ENCODE measurements around the gene TMEM98.
"Not testable (repeated sequence)": the region's sequence is repeated elsewhere in the genome, so short reads cannot be mapped to it uniquely, and the experiment has no call there.

The TMEM98 gene

DNA sequence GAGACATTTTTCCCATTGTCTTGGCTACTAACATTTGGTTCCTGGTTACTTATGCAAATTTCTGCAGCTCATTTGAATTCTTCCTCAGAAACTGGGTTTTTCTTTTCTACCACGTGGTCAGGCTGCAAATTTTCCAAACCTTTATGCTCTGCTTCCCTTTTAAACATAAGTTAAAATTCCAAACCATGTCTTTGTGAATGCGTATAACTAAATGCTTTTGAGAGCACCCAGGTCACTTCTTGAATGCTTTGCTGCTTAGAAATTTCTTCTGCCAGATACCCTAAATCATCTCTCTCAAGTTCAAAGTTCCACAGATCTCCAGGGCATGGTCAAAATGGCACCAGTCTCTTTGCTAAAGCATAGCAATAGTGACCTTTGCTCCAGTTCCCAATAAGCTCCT is 59.9 kb downstream of the TMEM98 start:
- DNase-seq, result not testable (repeated sequence)

DNA sequence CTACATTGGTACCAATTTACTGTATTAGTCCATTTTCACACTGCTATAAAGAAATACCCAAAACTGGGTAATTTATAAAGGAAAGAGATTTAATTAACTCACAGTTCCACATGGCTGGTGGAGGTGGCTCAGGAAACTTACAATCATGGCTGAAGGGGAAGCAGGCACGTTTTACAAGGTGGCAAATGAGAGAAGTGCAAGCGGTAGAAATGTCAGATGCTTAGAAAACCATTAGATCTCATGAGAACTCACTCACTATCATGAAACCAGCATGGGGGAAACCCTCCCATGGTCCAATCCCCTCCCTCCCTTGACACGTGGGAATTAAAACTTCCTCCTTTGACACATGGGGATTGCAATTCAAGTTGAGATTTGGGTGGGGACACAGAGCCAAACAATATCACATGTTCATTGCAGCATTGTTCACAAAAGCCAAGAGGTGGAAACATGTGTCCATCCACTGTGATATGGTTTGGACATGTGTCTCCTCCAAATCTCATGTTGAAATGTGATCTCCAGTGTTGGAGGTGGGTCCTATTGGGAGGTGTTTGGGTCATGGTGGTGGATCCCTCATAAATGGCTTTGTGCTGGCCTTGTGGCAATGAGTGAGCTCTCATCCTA is 60.6 kb downstream of the TMEM98 start:
- no peak for DNase-seq

DNA sequence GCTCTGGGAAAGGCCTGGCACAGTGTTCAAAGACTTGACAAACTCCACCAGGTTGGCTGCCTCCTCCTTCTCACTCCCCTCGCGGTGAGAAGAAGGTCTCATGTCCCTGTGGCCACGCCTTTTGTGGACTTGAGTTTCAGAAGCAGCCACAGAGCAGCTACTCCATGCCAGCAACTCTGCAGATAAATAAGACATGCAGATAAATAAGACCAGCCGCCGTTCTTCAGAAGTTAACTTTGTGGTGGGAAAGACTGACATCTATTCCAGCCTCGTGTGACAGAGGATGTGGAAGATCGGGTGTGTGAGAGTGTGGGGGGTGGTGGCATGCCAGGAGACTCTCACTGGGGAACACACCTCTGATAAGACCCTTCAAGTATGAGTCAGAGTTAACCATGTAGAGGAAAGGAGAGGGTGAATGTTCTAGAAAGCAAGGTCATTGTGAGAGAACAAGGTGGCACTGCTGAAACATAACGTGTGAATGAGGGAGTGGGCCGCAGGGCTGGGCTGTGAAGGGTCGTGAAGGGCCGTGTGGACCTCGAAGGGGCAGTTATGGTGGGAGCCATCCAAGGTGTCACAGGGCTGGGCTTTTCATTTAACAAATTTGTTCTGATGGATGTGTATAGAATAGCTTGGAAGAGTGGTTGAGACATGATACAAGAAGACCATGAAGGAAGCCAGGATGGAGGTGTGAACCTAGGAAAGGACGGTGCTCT is 64.5 kb downstream of the TMEM98 start:
- no peak for DNase-seq

DNA sequence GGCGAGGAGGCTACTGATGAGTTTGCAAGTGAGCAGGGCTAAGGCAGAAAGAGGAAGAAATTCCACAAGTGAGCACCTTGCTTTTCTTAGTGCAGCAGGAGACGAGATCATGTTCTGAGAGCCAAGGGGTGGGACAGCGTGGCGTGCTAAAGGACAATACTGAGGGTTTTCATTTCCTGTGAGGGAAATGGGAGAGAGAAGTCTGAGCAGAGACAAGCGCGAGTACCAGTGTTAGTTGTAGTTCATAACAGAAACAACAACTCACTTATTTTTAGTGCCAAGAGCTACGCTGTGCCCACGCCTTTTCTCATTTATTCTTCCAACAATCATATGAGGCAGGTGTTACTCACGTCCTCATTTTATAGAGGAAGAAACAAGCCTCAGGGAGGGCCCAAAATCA is 66.0 kb downstream of the TMEM98 start:
- no peak for DNase-seq

Data from NCI-H69 (cell line).